ENCODE data around the gene RAI1.

DNA sequence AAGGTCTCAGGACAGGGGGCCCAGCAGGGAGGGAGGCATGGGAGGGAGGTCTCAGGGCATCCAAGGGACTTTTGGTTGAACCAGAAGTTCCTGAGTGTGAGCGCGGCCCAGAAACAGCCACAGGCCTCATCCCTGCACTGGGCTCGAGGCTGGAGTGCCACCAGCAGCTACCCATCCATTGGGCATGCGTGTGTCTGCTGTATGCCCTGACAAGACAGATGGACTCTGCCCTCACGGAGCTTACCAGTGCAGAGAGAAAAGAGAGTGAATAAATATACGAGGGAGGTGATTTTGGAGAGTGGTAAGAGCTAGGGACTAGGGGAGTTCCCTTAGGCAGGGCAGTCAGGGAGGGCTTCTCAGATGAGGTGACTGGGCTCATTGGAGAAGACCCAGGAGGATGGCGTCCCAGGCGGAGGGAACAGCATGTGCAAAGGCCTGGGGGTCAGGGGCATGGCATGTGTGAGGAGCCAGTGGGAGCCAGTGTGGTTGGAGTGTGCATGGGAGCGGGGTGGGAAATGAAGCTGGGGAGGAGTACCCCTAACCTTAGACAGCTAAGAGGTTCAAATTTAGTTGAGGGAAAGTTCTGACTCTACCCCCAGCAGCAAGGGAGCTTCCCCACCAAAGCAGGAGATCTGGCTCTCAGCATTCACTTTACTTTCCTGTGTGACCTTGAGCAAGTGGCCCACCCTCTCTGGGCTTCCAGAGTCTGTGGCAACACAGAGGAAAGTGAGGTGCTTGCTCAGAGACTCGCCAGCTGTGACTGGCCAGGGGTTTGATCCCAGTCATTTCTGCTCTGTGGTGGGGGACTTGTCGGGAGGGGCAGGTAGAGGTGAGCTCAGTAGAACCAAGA is 80.9 kb downstream of the RAI1 start:
- TF ChIP-seq SIN3A (IDR thresholded peaks at IDR 0.05; ENCODE audit: borderline replicate concordance, insufficient read depth, low read length) (no peak), POLR2AphosphoS5 (IDR thresholded peaks at IDR 0.05; ENCODE audit: low read depth, low read length) (no peak)

Measured in PFSK-1 (cell line).